SK-MEL-5 (cell line): ENCODE measurements around the gene UBAC1. TPM values are rescaled to one million over a fixed set of nuclear protein-coding genes. Genes with fewer than 3 reads are reported as not detected.

Experiments
- DNase-seq: peaks from one replicate; pipeline ENCODE4 v3.0.0-alpha.2; 2016; ENCODE audit warnings: low read depth, low spot score
- in situ Hi-C: cut with HindIII; loops from 2 replicates; pipeline ENCODE4 v1.10.0; 2016; ENCODE audit warnings: low sequenced_read_pairs, high pct_unique_total_duplicates, low pct_unique_long_range_greater_than_20kb
- total RNA-seq: library from RNA; depleted of rRNA; stranded (reverse); fragments of >200 nt; shearing (Covaris generic); gene quantifications from 2 replicates; pipeline ENCODE4 v1.2.3, GENCODE V29; 2014

Gene UBAC1
- total RNA-seq, 1 experiment from 2014 or later = 53.4 TPM

DNA sequence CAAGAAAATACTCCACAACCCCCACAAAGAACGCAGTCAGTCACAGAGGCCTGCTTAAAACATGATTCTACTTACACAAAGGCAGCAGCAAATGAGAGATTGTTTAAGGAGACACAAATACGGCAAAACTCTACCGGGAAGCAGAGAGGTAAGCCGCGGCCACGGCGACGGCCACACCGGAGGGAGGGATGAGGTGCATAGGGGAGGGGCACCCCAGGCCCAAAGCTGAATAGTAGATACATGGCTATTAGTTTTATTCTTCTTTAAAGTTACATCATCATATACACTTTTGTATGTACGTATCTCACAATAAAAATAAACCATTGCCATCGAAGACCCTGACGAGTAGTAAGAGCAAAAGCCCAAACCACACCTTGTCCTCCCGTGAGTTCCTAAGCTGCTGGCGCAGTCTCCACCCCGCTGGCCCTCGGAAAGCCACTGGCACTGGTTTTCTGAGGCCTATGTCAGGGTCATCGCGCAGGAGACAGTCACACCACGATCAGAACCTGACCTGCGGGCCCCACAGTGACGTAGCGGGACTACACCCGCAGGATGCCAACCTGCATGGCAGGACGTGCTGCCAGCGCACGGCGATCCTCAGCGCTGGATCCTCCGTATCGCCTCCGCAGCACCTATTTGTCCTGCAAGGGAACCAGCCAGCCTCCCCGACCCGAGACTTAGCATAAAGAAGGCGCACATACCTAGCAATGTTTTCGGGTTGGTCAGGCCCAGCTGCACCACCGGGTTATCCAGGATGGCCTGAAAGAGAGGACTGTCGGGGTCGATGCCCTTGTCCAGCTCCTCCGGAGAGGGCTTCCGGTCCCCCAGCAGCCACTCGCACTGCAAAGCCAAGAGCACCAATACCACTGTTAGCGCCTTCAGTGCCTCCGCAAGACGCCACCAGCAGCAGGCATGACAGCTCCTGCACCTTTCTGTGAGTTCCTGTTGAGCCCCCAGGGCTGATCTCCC, 23.4 kb downstream of the UBAC1 start:
- DNase-seq = no peak
- in situ Hi-C loops = no loop called here

DNA sequence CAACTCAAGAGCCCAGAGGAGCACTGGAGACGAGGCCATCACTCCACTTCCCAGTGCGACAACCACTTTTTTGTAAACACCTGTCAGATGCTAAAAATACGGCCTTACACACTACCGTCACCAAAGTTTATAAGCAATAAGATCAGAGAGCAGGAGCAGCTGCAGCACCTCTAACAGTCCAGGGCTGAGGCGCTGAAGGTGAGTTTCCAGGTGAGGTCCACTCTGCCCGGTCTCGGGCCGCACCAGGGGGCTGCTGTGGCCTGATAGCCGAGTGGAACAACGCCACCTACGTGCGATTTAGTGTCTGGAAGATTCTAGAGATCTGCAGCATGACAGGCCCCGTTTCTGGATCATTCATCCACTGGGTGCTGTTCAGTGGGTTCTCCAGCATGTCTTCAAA, 28.1 kb downstream of the UBAC1 start:
- DNase-seq = no peak
- in situ Hi-C loops = no loop called here

DNA sequence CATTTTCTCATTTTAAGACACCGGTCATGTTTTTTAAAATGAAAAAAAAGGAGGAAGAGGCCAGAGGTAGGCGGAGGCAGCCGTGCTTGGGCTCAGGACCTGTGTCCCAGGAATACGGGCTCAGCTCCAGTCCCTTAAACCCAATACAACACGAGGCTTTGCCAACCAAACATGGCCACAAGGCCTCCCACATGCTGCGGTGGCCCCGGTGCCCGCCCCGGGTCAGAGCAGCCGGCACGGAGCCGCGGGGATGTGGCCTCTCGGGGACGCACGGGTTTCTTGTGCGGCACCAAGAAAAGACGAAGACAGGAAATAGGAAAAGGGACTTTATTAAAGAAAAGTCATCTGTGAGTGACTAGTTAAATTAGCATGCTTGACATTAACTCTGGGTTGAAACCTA, 28.5 kb downstream of the UBAC1 start:
- no peak for DNase-seq
- in situ Hi-C loops = no loop called here

DNA sequence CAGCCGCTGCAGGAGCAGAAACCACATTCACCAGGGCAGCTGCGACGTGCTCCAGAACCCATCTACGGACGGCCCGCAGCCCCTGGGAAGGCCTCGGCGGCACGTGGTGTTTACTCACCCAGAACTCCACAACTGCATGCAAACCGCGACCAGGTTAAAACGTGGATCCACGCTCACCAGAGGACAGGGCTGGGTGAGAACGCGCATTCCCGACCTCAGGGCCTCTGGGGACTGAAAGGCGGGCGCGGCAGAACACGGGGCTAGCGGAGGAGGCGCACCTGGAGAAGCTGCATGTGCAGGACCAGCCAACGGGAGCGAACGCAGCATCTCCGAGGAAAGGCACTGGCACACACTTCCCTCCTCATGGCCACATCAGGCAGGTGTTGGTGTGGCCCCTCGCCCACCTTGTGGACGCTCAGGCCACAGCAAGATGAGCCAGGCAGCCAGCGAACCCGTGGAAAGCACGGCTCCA, 29.8 kb downstream of the UBAC1 start:
- no peak for DNase-seq
- in situ Hi-C loops = no loop called here

DNA sequence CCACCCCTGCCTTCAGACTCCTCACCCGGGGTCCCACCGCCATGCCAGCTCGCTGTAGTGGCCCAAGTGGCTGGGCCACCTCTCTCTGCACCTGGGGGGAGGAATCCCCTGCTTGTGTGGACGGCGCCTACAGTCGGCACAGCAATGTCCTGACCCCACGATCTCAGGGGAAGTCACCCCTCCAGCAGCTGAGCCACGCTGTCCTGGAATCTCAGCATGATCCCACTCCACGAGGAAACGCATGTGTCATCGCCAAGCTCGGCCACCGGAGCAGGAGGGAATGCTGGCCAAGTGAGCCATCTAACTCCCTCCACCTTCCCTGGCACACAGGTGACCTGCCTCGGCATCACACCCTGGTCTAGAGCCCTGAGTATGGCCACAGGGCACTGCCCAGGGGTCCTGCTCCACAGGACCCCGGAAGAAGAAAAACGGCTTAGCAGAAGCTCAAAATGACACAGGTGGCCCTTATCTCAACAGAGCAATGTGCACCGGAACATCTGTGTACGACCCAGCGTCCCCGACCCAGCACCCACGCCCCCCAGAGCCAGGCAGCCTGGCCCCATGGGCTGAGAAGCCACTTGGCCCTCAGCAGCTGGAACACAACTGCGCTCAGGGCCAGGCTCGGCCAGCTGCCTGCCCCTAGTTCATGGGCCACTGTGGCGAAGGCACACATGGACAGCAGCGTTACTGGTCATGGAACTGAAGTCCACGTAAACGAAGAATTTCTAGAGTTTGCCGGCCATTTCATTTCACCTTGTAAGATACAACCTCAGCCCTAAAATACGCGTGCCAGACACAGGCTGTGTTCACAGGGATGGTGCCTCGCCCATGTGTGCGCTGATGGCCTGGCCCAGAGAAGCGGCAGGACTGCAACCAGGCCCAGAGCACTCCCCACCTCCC, 30.5 kb downstream of the UBAC1 start:
- in situ Hi-C loops = no loop called here

DNA sequence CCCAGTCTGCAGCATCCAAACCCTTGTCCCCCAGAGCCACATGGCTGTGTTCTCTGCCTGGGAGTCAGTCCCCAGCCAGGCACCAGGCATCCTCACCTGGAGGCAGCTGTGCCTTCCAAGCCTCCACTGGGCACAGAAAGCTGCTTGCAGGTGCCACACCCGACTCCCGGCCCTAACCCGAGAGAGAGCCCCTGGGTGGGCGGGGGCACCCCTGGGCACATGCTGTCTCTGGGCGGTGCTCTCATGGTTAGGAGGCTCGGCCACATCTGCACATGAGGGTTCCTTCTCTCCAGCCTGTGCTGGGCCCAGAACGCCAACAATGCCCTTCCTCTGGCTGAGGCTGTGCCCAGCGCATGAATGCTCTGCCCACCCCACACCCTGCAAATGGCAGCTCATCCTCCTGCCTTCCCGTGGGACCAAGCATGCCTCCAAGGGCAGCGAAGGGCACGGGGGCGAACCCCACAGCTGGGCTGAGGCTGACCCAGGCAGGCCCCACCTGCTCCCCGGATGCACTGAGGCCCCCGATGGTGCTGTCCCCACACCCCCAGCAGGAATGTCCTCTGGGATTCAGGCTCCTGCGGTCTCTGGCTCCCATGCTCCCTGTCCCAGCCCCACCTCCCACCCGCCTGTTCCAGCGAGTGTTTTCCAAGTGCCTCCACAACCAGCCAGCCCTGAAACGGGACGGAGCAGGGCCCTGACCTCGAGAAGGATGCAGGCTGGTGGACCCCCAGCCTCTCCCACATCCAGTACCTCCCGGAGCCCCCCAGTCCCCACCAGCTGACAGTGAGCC, 31.3 kb downstream of the UBAC1 start:
- in situ Hi-C loops = no loop called here
- DNase-seq = no peak

More for the DNA sequence above, 30.5 kb downstream of the UBAC1 start:
- no peak for DNase-seq

DNA sequence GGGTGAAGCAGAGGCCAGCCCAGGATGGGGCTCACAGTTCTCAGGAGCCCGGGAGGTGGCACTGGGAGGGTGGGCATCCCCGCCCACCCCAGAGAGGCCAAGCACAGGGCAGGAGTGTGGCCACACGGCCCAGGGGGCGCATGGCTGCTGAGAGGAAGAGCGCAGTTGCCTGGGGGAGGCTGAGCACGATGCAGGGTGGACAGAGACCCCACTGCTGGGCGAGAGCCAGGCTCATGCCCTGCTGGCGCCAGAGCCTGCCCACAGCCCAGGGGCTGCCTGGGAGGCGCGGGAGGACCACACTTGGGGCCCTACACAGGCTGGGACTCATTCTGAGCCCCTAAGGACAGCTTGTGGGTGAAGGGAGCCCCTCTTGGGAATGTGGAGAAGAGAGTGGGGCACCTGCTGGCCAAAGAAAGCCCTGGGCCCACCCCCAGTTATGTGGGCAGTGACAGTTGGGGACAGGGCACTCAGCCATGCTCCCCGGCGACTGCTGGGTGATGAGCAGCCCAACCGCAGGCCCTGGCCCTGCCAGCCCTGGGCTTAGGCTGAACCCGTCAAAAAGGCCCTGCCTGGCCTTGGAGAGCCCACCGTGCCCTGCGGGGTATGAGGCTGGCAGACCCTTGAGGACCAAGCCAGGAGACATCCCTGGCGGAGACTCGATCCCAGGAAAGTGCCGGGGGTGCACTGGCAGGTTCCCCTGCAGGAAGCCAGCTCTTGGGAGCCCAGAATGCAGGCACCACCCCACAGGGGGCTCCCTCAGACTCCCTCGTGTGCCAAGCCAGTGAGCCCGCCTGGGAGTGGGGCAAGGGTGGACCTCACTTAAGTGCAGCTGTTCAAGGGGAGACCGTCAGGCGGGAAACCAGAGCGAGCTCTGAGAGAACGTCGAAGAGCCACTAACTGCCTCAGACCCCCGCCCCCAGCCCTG, 32.2 kb downstream of the UBAC1 start:
- no peak for DNase-seq
- in situ Hi-C loops = no loop called here

DNA sequence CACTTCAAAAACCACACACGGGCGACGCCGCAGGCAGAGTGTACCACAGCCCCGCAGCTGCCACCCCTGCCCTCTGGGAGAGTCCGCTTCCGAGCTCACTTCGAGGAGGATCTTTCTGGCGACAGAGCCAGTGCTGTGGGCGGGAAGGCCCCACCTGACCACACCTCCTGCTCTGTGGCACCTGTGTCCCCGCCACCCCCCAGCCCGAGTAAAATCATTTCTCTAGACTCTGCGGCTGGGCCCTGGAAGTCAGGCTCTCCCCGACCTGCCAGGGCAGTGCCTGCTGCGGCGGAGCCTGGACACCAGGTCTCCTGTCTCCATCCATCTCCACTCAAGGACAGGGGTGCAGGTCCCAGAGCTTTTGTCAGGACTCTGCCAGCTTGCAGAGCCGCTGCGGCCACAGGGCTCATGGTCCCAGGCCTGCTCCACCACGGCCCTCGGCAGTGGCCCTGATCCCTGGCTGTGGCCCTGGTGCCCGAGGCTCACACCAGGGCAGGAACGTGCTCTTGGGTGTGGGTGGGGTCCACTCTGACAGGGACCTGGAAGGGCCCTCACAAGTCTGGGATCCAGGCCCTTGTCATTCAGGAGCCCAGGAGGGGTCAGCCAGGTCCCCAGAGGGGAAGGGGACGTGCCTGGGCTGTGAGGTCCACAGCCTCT, 33.0 kb downstream of the UBAC1 start:
- no peak for DNase-seq
- in situ Hi-C loops = no loop called here

DNA sequence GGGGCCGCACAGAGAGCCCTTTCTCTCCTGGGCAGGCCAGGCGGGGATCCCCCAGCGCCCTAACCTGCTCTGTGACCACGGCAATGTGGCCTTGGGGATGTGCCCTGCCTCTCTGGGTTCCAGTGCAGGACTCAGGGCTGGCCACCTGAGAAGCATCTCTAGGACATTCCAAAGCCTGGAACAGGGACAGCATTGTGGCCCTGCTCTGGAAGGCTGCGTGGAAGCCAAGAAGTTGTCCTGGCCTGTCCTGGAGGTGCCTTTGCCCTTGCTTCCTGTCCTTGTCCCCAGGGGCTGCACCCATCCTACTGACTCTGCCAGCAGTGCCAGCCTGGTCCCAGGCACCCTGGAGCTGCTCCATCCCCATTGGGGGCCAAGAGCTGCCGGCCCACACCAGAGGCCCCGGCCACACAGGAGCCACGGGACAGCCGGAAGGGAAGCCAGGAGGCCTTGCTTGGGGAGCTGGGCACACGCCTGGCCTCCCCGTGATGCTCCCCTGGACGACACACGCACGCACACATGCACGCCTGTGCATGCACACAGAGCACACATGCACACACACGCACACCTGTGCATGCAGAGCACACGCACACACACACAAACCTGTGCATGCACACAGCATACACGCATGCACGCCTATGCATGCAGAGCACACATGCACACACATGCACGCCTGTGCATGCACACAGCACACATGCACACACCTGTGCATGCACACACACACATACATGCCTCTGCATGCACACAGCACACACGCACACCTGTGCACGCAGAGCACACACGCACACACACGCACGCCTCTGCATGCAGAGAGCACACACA, 33.8 kb downstream of the UBAC1 start:
- no peak for DNase-seq
- in situ Hi-C loops = no loop called here

DNA sequence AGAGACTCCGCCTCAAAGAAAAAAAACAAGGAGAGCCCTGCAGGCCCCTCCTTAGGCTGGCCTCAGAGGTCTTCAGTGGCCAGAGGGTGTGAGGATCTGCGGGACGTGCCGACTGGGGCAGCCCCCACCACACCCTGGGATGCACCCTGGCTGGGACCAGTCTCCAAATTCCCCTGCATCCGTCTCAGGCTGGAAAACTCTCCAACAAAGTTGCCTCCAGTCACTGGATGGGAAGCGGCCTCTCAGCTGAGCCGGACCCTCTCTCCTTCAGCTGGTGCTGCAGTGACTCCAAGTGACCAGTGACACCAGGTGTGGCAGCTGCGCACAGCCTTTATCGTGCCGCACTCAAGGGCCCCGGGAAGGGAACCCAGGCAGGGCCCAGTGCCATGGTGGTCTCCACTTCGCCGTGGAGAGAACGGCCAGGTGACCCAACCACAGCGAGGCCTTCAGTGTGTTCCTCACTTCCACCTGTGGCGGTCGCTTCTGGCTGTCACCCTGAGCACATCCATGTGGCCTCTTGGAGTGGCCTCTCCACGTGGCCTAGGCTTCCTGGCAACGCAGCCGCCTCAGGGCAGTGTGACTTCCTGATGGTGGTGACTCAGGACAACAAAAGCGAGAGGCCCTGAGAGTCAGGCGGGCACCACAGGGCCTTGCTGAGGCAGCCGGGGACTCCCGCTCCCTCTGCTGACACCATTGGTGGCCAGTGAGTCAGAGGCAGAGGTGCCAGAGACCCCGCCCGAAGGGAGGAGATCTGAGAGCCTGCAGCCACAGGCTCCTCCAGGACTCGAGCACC, 34.6 kb downstream of the UBAC1 start:
- in situ Hi-C loops = no loop called here
- DNase-seq = peak; percentile 68

DNA sequence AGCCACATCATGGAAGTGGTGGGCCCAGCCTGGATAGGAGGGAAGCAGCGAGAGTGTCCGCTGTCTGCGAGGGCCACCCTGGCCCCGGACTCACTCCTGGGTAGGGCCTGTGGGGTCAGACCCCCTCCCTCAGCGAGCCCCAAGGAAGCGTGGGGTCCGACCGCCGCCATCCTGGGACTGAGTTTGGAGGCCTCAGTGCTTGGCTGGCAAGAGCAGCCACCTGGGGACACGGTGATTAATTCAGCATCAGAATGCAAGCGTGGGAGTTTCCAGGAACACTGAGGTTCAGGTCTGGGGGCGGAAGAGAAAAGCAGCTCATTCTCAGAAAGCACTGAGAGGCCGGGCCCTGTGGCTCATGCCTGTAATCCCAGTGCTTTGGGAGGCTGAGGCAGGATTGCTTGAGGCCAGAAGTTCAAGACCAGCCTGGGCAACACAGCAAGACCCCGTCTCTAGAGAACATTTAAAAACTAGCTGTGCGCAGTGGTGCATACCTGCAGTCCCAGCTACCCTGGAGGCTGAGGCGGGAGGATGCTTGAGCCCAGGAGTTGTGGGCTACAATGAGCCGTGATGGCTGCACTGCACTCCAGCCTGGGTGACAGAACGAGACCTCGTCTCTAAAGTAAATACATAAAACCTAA, 35.6 kb downstream of the UBAC1 start:
- in situ Hi-C loops = no loop called here
- DNase-seq = no peak

DNA sequence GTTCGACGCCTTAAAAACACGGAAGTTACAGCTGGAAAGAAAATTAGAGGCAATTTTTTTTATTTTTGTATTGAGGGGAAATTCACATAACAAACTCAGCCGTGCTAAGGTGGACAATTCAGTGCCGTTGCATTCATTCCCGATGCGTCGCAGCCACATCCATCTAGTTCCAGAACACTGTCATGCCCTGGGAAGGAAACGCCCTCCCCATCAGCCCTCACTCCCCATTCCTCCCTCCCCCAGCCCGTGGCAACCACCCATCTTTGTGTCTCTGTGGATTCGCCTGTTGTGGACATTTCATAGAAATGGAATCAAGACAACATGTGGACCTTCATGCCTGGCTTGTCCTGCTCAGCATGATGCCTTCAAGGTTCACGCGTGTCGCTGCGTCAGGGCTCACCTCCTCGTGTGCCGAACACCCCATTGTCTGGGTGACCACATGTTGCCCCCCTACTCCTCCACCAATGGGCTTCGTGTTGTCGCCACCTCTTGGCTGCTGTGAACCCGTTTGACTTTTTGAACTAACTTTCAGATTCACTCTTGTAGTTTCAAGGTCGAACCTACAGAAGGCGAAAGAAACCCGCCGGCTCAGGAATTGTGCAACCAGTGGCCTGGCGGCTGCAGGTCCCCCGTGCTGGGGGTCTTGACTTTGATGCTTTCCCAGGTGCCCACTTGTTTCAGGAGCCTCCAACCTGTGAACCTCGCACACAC, 36.4 kb downstream of the UBAC1 start:
- no peak for DNase-seq
- in situ Hi-C loops = no loop called here

DNA sequence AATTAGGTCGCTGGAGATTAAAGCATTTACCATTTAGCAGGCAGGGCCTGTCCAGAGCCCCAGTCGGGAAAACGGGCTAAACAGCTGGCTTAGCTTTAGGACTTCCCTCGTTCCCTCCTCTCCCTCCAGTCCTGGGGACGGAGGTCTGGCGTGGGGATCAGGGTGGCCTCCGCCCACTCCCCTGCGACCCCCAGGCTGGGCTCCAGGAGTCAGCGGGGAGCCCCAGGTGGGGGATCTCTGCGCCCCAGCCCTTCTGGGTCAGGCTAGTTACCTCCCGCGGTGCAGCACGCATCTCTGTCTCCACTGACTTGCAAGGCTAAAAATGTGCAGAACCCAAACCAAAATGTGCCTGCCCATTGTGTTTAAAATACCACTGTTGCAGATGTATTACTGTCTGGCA, 37.7 kb downstream of the UBAC1 start:
- in situ Hi-C loops = no loop called here
- no peak for DNase-seq
